HG03354 (cell line): ENCODE data around the gene IQGAP3.
"Not testable (repeated sequence)": the region's sequence is repeated elsewhere in the genome, so short reads cannot be mapped to it uniquely, and the experiment has no call there.

Experiments
- ATAC-seq: cut with Tn5 transposase; IDR thresholded peaks from one replicate; pipeline ENCODE4 v1.9.1; 2021; ENCODE audit warnings: mild to moderate bottlenecking; ENCODE audit not compliant: unreplicated experiment, poor library complexity, severe bottlenecking

Gene IQGAP3

GRCh38 chr1:156571919-156572662 is at the start of gene IQGAP3:
IQGAP3 (minus strand) TSS chr1:156572565; CDS start chr1:156572529, 36 bp downstream.
- ATAC-seq, result peak; percentile 71

- ATAC-seq, result no peak
These were observed 47.2 kb upstream of the IQGAP3 start for GRCh38 chr1:156619582-156619955.

GRCh38 chr1:156618853-156619581 is 46.7 kb upstream of the IQGAP3 start, which contains the start of gene HAPLN2:
HAPLN2 (plus strand) TSS chr1:156619415; CDS start chr1:156623491, 4,076 bp downstream.
- no peak for ATAC-seq

GRCh38 chr1:156616463-156616862 is 44.1 kb upstream of the IQGAP3 start:
- no peak for ATAC-seq

- ATAC-seq, result no peak
These were observed 43.6 kb upstream of the IQGAP3 start for GRCh38 chr1:156615946-156616345.

- no peak for ATAC-seq
These were observed 40.3 kb upstream of the IQGAP3 start for GRCh38 chr1:156612666-156613065.

- ATAC-seq, result not testable (repeated sequence)
These were observed 37.7 kb upstream of the IQGAP3 start for GRCh38 chr1:156610072-156610471.

- ATAC-seq, result peak; percentile 66
These were observed 36.6 kb upstream of the IQGAP3 start for GRCh38 chr1:156608981-156609380.

- peak; percentile 62 for ATAC-seq
These were observed 35.8 kb upstream of the IQGAP3 start for GRCh38 chr1:156608036-156608674.

- ATAC-seq, result not testable (repeated sequence)
These were observed 35.0 kb upstream of the IQGAP3 start for GRCh38 chr1:156607344-156607743.

- ATAC-seq, result no peak
These were observed 30.2 kb upstream of the IQGAP3 start for GRCh38 chr1:156602557-156602993.

GRCh38 chr1:156601892-156602291 is 29.5 kb upstream of the IQGAP3 start:
- peak; percentile 45 for ATAC-seq

- peak; percentile 60 for ATAC-seq
These were observed 28.9 kb upstream of the IQGAP3 start, which contains the start of gene GPATCH4 for GRCh38 chr1:156601122-156601830. GPATCH4 (minus strand) TSS chr1:156601479.

- no peak for ATAC-seq
These were observed 28.4 kb upstream of the IQGAP3 start for GRCh38 chr1:156600733-156601121.

- peak; percentile 58 for ATAC-seq
These were observed 27.4 kb upstream of the IQGAP3 start for GRCh38 chr1:156599811-156600210.

- no peak for ATAC-seq
These were observed 26.5 kb upstream of the IQGAP3 start for GRCh38 chr1:156598731-156599432.

GRCh38 chr1:156598125-156598524 is 25.8 kb upstream of the IQGAP3 start:
- no peak for ATAC-seq

- ATAC-seq, result no peak
These were observed 24.1 kb upstream of the IQGAP3 start for GRCh38 chr1:156596426-156596825.

- no peak for ATAC-seq
These were observed 22.7 kb upstream of the IQGAP3 start for GRCh38 chr1:156595016-156595415.
